K562 (cell line): Measurements from ENCODE around the gene CBFA2T3. TPM values are rescaled to one million over a fixed set of nuclear protein-coding genes. Genes with fewer than 3 reads are reported as not detected.
A peak's percentile ranks its signal among the peaks of the same experiment; 100 is the strongest.

Experiments
- ATAC-seq: fragments of 200-7000 bp; cut with Tn5 transposase; 3 replicates; pipeline ENCODE4 v1.9.1; 2020; ENCODE audit warnings: moderate library complexity
- BruUV-seq: library from RNA; stranded (reverse); fragments of 400-500 nt; replicated peaks from 2 replicates; lab custom pipeline; 2021; lab: Mats Ljungman, UMichigan
- CTCF ChIA-PET: fragments of 300-600 bp; formaldehyde crosslinking; extraction: SDS; loops from one replicate; lab custom pipeline; 2021; ENCODE audit warnings: low intra/inter-chr PET ratio; lab: Yijun Ruan, JAX
- POLR2A ChIA-PET: fragments of 300-600, 350-650 bp; sonication (Branson Sonifier 250); formaldehyde crosslinking; extraction: SDS; loops from one replicate; lab custom pipeline; 2021; ENCODE audit warnings: antibody characterized with exemption, inconsistent platforms; lab: Yijun Ruan, JAX
- DNase-seq, 4 experiments: peaks; one replicate each; pipeline versions ENCODE4 v3.0.0 to v3.0.0-alpha.2; 2011 to 2018; ENCODE audit warnings: low spot score in 3 of 4, mixed read lengths in 3 of 4; ENCODE audit errors: extremely low read depth in 1 of 4
- FAIRE-seq: peaks from 2 replicates; lab custom pipeline; 2011; peaks lifted over from hg19 to GRCh38; lab: Jason Lieb, UNC
- H2AFZ ChIP-seq: 2 replicates; pipeline ENCODE4 v1.6.0; 2011; ENCODE audit warnings: low read depth, low read length, control low read depth, inconsistent platforms
- H3K27ac ChIP-seq: fragments of 200-600 bp; 3 replicates; pipeline ENCODE4 v1.8.0; 2011; ENCODE audit warnings: low read depth, mild to moderate bottlenecking, control low read depth, inconsistent platforms, low read length, moderate library complexity, mixed read lengths; ENCODE audit errors: extremely low read depth
- H3K27me3 ChIP-seq, 2 experiments: fragments of 300-600 bp in 1 of 2; 2 replicates in 1 of 2; 3 replicates in 1 of 2; pipeline versions ENCODE4 v1.6.0 to v1.8.0; 2011; ENCODE audit warnings: inconsistent platforms in 2 of 2, low read length in 2 of 2, mild to moderate bottlenecking in 1 of 2, mixed read lengths in 1 of 2, moderate library complexity in 1 of 2; ENCODE audit not compliant: control insufficient read depth in 2 of 2, insufficient read depth in 2 of 2
- H3K36me3 ChIP-seq: fragments of 300-600 bp; 3 replicates; pipeline ENCODE4 v1.8.0; 2011; ENCODE audit warnings: mild to moderate bottlenecking, low read length, inconsistent platforms; ENCODE audit not compliant: control insufficient read depth, insufficient read depth
- H3K4me1 ChIP-seq, 2 experiments: fragments of 200-600 bp in 1 of 2; replicated peaks in 1 of 2; 2 replicates in 1 of 2; 3 replicates in 1 of 2; pipeline versions ENCODE4 v1.5.1 to v1.8.0; 2011; ENCODE audit warnings: inconsistent platforms in 2 of 2, low read length in 2 of 2, mild to moderate bottlenecking in 1 of 2, mixed read lengths in 1 of 2, moderate library complexity in 1 of 2; ENCODE audit not compliant: control insufficient read depth in 2 of 2, insufficient read depth in 2 of 2
- H3K4me2 ChIP-seq: 2 replicates; pipeline ENCODE4 v1.6.1; 2011; ENCODE audit warnings: low read length, control low read depth, inconsistent platforms, mixed read lengths; ENCODE audit not compliant: insufficient read depth
- H3K4me3 ChIP-seq: fragments of 200-600 bp; sonication (generic), shearing (Covaris generic); 2 replicates; pipeline ENCODE4 v1.5.1; 2016; ENCODE audit warnings: control low read depth, inconsistent platforms
- H3K79me2 ChIP-seq: fragments of 200-600 bp; 3 replicates; pipeline ENCODE4 v1.8.0; 2011; ENCODE audit warnings: low read length, inconsistent platforms; ENCODE audit not compliant: control insufficient read depth, insufficient read depth
- H3K9ac ChIP-seq, 2 experiments: 2 replicates each; pipeline versions ENCODE4 v1.6.0 to v1.6.1; 2011; ENCODE audit warnings: low read depth in 2 of 2, low read length in 2 of 2, control low read depth in 1 of 2, inconsistent platforms in 1 of 2, mild to moderate bottlenecking in 1 of 2, mixed read lengths in 1 of 2; ENCODE audit not compliant: insufficient read depth in 1 of 2
- H3K9me1 ChIP-seq: one replicate; pipeline ENCODE4 v1.6.0; 2011; ENCODE audit warnings: inconsistent platforms, mild to moderate bottlenecking, low read length, moderate library complexity; ENCODE audit not compliant: control insufficient read depth, insufficient read depth
- H3K9me3 ChIP-seq: replicated peaks from 2 replicates; pipeline ENCODE4 v1.5.1; 2011; ENCODE audit warnings: low read depth, low read length, inconsistent platforms; ENCODE audit not compliant: control insufficient read depth, insufficient read depth
- H4K20me1 ChIP-seq: replicated peaks from 2 replicates; pipeline ENCODE4 v1.6.1; 2011; ENCODE audit warnings: low read length, inconsistent platforms, mixed read lengths; ENCODE audit not compliant: control insufficient read depth, insufficient read depth
- BCOR ChIP-seq: fragments of 450-650 bp; IDR thresholded peaks from 2 replicates; pipeline ENCODE4 v1.6.1; 2016
- C11orf30 ChIP-seq: fragments of 450-650 bp; IDR thresholded peaks from 2 replicates; pipeline ENCODE4 v1.6.1; 2016; ENCODE audit warnings: low read depth, mild to moderate bottlenecking
- CBX3 ChIP-seq, 2 experiments: IDR thresholded peaks; 1 replicate in 1 of 2; 2 replicates in 1 of 2; pipeline ENCODE4 v1.6.1; 2012; ENCODE audit warnings: inconsistent platforms in 2 of 2, low read length in 2 of 2, borderline replicate concordance in 1 of 2, control low read depth in 1 of 2
- FOXP1 ChIP-seq: sonication (generic); formaldehyde crosslinking; IDR thresholded peaks from 2 replicates; pipeline ENCODE4 v1.8.0; 2022; ENCODE audit warnings: mild to moderate bottlenecking, missing genetic modification reagents
- KDM1A ChIP-seq, 2 experiments: fragments of 450-650 bp; IDR thresholded peaks; 2 replicates each; pipeline ENCODE4 v1.6.1; 2016; ENCODE audit warnings: mild to moderate bottlenecking in 2 of 2
- NFIC ChIP-seq: fragments of 450-650 bp; IDR thresholded peaks from 2 replicates; pipeline ENCODE4 v1.6.1; 2017; ENCODE audit warnings: mild to moderate bottlenecking, inconsistent platforms
- POLR2G ChIP-seq: fragments of 200-400 bp; formaldehyde crosslinking; IDR thresholded peaks from 2 replicates; pipeline ENCODE4 v1.6.1; 2017; ENCODE audit warnings: low read depth, mild to moderate bottlenecking, antibody characterized with exemption, low read length, moderate library complexity
- PURB ChIP-seq: sonication (generic); formaldehyde crosslinking; IDR thresholded peaks from 2 replicates; pipeline ENCODE4 v1.9.0; 2021; ENCODE audit warnings: low read depth, mild to moderate bottlenecking, missing genetic modification reagents
- TGIF2 ChIP-seq: sonication (generic); formaldehyde crosslinking; IDR thresholded peaks from 2 replicates; pipeline ENCODE4 v1.8.1; 2022; ENCODE audit warnings: mild to moderate bottlenecking, missing genetic modification reagents, moderate library complexity
- TRIM28 ChIP-seq: fragments of 450-650 bp; IDR thresholded peaks from 2 replicates; pipeline ENCODE4 v1.6.1; 2017
- VEZF1 ChIP-seq: fragments of 200-800 bp; sonication (Bioruptor generic); IDR thresholded peaks from 2 replicates; pipeline ENCODE4 v1.6.1; 2017; ENCODE audit warnings: missing genetic modification characterization, missing compliant biosample characterization
- ZSCAN29 ChIP-seq: fragments of 450-650 bp; IDR thresholded peaks from 2 replicates; pipeline ENCODE4 v1.6.1; 2017
- WGBS: fragments of 100-300 bp; shearing (Covaris generic); methylation state at CpG from one replicate; pipeline ENCODE4 v1.1.6; 2016; ENCODE audit warnings: low coverage, mixed read lengths; ENCODE audit not compliant: insufficient coverage; ENCODE audit errors: missing lambda C conversion rate; 5-methylcytosine and 5-hydroxymethylcytosine counted together
- in situ Hi-C: fragments of 300-500 bp; cut with MboI; formaldehyde crosslinking; loops from 4 replicates; pipeline ENCODE4 v1.15.0; 2018; ENCODE audit warnings: inconsistent platforms, mixed read lengths
- intact Hi-C: fragments of 100-400 bp; cut with micrococcal nuclease; formaldehyde crosslinking; loops from 2 replicates; pipeline ENCODE4 v1.14.2; 2022
- polyA plus RNA-seq, 8 experiments: library from polyadenylated mRNA; depleted of rRNA in 4 of 8; stranded (reverse) in 5 of 8; unstranded in 3 of 8; fragments of >200 nt; fragmentation: Nextera tagmentation in 2 of 8; fragmentation: Illumina TruSeq in 1 of 8; extraction: Ambion mirVana in 2 of 8; extraction: Trizol in 1 of 8; gene quantifications; 2 replicates each; pipeline versions ENCODE4 v1.2.1 to v1.2.3, GENCODE V29; 2011 to 2014; ENCODE audit warnings: inconsistent platforms in 1 of 8, missing spikeins in 1 of 8
- total RNA-seq, 7 experiments: library from RNA; depleted of rRNA in 6 of 7; stranded (reverse); fragments of >200 nt in 6 of 7; fragmentation: Illumina TruSeq in 2 of 7; extraction: Trizol in 2 of 7; gene quantifications; 2 replicates each; pipeline versions ENCODE4 v1.2.1 to v1.2.3, GENCODE V29; 2011 to 2021; ENCODE audit warnings: low replicate concordance in 1 of 7

The CBFA2T3 gene
- total and polyA plus RNA-seq, 9 of the 15 experiments (the other 6 are each of a cell fraction or from before 2014, with no cell fraction given): 2.3 to 145 (median 6.7) TPM

GRCh38 chr16:88913001-88913612, 63.9 kb downstream of the CBFA2T3 start:
- POLR2A ChIA-PET: interaction anchor here (0.6 to 0.7 kb wide), 2 partner anchors 63 to 201 kb away, joined by 3 to 4 read pairs; no protein-coding TSS in a partner anchor
- no peak overlapping the region for H3K4me3 ChIP-seq
- ATAC-seq: no peak
- H3K27ac ChIP-seq: no peak overlapping the region
- H3K4me2 ChIP-seq: no peak overlapping the region
- peaks cover 87% of the 10 kb centered on the region for H3K36me3 ChIP-seq
- no peak overlapping the region; a peak in 1 of 4 replicates for H3K9ac ChIP-seq
- H4K20me1 ChIP-seq: peaks cover 58% of the 10 kb centered on the region
- H3K79me2 ChIP-seq: peaks cover 94% of the 10 kb centered on the region
- CTCF ChIA-PET: no interaction called here
- H3K27me3 ChIP-seq: no peaks in the 10 kb centered on the region
- H3K9me3 ChIP-seq: no peaks in the 10 kb centered on the region
- no peak overlapping the region for H2AFZ ChIP-seq
- in situ Hi-C loops (no loop called here), intact Hi-C loops (no loop called here)
- WGBS: 94% methylated on average over 16 of the region's 16 CpGs
- peaks cover 0 to 55% of the 10 kb centered on the region in 2 experiments; a peak in 3 of 5 replicates for H3K4me1 ChIP-seq
- DNase-seq: no peak
- BruUV-seq: no TSS peak
- no peak for FAIRE-seq
- TF ChIP-seq PURB (CRISPR knock-in tag) (no peak), BCOR (peak; percentile 36; the same call in 1 of the 2 replicates), TRIM28 (peak; percentile 42; the same call in 1 of the 2 replicates), TGIF2 (CRISPR knock-in tag) (no peak), C11orf30 (no peak), NFIC (no peak), VEZF1 (CRISPR knock-in tag) (no peak), POLR2G (peak; percentile 66), FOXP1 (no peak), KDM1A (IDR thresholded peaks at IDR 0.05) (0 out of 4 replicates have a peak, but pooled peaks of 1 of the 2 experiments have one; percentile 7), ZSCAN29 (no peak), CBX3 (IDR thresholded peaks at IDR 0.05; ENCODE audit: borderline replicate concordance in 1 of 2, low read length in 2 of 2) (peak in 1 of 2 experiments; percentile 57; a peak in 1 of 3 replicates)
- H3K9me1 ChIP-seq: peaks cover 8% of the 10 kb centered on the region
